CD4-positive, alpha-beta T cell treated with Interleukin-15 for 4 hours (primary cell): Measurements from ENCODE around the gene RPS6KC1.
A peak's percentile ranks its signal among the peaks of the same experiment; 100 is the strongest.

Source experiments
- DNase-seq: peaks from one replicate; pipeline ENCODE4 v3.0.0-alpha.2; 2020; ENCODE audit warnings: low spot score

Gene RPS6KC1

DNA sequence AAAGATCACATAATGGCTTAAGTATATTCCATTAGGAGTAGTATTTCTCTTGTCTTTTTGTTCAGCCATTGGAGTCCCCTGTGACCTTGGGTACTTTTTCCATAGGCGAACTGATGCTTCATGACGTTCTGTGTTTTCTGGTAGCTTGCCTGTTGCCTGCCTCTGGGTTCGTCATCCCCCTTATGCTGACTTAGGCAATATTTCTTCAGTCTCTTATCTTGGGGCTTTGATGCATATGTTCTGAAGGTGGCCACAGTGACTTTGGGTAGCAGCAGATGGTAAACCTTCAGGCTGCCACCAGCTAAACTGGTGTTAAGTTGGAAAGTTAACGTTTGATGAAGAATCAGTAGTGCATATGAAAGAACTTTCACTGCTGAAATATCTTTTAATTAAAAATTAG, 170.2 kb downstream of the RPS6KC1 start:
- no peak for DNase-seq

DNA sequence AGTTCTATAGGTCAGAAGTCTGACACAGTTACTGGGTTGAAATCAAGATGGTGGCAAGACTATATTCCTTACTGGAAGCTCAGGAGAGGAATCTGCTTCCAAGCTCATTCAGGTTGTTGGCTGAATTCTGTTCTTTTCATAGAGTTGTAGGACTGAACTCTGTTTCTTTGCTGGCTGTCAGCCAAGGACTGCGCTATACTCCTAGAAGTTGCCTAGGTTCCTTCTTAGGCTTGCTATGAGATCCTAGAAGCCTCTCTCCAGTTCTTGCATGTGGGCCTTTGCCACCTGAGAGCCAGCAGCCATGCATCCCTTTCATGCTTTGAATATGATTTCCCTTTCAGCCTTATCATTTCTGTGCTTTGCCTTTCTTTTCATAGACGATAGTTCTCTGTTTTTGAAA, 176.4 kb downstream of the RPS6KC1 start:
- DNase-seq = no peak

DNA sequence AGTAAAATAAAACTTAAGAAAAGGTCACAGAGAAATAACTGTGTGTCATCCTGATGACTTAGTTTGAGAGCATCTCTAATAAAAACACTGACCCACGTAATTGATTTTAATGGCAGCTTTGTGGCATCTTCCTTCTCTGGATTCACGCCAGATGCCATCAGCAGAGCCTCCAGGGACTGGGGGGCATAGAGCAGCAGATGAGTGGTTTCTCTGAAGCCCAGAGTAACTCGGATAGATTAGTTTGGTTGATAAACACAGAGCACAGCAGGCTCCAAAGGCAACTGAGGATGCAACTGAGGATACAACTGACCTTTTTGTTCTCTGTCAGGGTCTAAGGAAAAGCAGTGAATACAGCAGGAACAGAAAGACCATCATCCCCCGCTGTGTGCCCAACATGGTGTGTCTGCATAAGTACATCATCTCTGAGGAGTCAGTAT, 180.8 kb downstream of the RPS6KC1 start:
- DNase-seq = no peak

DNA sequence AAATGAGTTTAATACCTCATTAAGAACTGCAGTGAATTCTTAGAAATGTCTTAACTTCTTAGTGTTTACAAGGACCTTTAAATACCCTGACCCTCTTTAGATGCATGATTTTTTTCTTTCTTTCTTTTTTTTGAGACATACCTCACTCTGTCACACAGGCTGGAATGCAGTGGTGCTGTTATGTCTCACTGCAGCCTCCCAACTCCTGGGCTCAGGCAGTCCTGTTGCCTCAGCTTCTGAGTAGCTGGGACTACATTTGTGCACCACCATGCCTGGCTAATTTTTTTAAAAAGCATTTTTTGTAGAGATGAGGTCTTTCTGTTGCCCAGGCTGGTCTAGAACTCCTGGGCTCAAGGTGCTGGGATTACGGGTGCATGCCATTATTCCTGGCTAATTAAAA, 191.8 kb downstream of the RPS6KC1 start:
- DNase-seq = no peak

DNA sequence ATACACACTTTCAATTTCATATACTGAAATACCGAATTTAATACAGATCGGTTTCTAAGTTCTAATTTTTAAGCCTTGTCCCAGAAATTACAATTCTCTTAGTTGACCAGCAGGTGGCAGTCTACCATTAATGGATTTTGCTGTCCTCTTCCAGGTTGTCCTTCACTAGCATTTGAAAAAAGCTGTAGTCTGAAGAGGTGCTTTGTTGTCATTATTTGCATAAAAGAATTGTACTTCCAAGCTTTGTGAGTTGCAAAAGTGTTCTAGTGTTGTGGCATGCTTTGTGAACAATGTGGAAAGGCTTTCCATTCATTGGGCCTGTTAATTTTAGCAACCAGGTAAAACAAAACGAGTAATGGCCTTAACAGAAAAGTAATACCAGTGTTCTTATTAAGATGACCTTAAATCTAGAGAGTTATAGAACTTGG, 193.6 kb downstream of the RPS6KC1 start:
- DNase-seq = peak; percentile 34

DNA sequence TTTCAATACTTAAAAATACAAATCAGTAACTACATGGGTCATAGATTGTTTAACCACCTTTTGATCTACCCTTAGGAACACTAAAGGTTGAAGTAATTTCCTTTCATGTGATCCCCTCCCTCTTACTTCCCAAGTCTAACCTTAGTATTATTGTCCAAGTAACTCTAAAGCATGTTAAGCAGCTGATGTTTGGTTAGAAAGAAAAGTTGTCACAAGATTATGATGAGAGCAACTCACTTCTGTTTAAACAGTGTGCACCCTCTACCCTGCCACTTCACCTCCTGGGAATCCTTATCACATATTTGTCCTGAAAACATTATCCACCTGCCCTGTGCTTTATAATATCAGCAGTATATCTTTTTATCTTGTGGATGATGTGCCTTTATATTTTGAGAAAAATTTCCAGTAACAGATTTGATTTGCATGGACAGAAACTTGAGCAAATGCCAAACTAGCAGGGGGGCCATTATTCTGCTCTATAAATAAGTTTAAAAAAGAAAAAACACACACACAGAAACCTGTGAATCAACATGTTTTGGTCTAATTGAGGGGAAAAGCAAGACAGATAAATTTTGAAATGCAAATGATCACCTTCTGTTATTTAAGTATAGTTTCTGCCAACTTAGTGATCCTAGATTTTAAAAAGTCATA, 194.3 kb downstream of the RPS6KC1 start:
- DNase-seq = no peak

DNA sequence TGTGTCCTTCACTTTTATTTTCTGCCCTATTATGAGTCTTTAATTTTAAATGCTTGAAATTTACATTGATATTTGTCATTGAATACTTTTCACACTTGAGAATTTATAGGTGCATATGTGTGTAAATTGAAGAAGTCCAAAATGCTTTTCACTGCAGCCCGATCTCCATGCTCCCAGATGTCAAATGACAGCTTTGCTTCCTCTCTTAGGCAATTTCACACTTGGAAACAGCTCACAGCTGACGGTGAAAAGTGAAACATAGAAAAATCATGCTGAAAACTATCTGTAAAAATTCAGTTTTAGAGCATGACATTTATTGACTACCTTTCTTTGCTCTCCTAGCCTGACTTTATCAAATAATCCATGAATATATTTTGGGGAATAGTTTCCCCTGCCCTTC, 196.0 kb downstream of the RPS6KC1 start:
- DNase-seq = no peak

DNA sequence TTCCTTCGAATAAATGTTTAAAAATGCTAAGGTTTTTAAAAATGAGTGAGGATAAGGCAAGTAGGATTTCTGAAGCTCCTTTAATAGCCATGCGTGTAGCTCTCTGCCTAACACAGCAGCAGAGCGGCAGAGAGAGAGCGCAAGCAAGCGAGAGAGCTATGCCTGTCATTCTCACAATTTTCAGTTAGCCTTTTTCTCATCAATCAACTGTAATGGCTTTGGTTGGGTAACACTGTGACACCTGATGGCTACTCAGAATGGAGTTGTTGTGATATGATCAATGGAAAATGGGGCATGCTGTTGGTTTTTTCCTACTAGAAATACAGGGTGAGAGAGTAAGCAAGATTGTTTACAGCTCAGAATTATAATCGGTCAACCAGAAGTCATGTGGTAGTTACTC, 198.4 kb downstream of the RPS6KC1 start:
- no peak for DNase-seq

DNA sequence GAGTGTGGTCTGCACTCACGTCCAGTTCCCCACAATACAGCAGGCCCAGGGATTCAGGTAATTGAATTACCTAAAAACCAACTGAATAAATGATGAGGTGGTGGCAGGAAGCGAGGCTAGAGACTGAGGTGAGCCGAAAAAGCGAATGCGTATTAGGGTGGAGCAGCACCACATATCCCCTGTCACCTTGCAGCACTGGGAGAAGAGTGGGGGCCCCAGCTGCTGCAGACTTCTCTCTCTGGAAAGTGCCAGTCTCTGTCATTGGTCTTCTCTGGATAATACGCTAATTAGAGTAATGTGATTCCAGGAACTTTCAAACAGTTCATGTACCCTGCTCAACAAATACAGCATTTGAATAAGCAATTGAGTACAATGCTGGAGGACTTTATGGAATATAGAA, 199.0 kb downstream of the RPS6KC1 start:
- DNase-seq = no peak

DNA sequence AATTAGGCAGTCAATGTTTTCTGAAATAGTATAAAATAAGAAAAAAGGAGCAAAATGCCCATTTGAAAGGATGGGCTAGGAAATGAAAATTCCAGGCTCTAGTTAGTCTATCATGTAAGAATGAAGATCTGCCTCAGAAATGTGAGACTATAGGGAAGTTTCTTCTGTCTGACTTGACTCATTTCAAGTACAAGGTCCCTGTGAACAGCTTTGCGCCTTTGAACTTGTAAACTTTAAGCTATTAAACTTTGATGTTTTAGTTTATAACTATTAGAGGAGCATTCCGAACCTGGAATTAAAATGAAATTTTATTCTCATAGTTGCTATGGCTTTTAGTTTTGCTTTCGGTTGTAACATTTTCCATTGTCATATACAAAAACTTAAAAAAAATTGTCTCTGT, 199.4 kb downstream of the RPS6KC1 start:
- no peak for DNase-seq

DNA sequence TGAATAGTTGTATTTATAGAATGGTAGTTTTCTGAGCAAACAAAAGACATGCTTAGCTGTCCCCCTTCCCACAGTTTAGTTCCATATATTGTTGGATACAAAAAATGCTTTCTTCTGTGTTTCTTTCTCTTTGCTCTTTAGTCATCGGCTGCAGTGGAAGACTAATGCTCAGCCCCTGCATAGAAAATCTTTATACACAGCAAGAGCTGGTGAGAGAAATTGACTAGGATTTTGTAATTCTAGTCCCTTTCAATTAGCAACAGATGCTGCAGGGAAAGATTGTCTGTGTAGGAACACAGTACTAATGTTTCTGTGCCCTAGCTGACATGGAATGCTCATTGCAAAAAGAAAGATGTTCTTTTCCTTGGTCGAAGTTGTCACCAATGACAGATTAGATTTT, 200.9 kb downstream of the RPS6KC1 start:
- DNase-seq = no peak

DNA sequence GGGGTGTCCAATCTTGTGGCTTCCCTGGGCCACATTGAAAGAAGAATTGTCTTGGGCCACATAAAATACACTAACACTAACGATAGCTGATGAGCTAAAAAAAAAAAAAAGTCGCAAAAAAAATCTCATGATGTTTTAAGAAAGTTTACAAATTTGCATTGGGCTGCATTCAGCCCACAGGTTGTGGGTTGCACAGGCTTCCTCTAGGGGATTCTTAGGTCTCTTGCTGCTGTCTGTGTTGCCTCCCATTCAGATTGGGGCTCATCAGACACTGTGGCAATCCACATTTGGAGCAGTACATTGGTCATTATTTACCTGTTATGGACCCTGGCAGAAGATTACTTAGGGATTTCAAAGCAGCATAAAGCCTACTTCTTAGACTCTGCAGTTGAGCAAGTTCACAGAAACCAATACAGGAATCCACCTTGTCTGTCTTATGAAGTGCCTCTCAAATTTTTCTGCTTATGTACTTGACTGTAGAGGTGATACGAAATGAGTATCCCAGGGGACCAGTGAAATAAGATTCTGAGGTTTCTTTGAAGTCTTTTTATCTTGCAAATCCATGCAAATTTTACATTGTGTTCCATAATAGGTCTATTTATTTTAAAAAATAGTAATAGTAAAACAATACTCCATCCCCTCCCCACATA, 205.5 kb downstream of the RPS6KC1 start:
- DNase-seq = no peak

DNA sequence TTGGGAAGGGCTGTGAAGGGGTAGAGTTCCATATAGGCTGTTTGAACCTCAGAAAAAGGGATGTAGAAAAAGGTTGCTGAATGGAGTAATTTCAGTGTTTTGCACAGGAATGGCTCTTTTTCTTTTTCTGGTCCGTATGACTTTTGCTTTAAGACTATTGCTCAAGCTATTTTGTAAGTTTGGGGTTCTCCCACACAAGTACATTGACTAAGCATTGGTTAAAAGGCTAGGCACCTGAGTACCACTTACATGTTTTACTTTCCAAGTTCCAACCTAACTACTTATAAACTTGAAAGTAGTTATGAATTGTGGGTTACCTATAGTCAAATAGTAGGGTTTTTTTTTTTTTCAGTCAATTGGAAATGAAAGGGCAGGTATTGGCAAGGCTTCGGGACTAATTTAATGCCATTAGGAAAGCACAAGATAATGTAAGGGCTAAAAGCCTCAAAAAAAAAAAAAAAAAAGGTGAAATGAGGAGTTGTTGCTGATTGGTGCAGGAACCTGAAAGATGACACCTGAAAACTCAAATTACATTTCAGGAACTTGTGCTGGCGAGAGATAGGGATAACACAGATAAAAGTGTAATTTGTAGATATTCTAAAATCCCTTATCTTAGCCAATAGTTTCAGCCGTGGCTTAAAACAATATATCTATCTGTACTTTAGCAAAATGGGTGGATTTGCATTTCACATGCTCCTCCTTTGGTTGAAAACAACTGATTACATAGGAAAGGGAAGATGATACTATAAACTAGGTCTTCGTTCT, 209.5 kb downstream of the RPS6KC1 start:
- no peak for DNase-seq

DNA sequence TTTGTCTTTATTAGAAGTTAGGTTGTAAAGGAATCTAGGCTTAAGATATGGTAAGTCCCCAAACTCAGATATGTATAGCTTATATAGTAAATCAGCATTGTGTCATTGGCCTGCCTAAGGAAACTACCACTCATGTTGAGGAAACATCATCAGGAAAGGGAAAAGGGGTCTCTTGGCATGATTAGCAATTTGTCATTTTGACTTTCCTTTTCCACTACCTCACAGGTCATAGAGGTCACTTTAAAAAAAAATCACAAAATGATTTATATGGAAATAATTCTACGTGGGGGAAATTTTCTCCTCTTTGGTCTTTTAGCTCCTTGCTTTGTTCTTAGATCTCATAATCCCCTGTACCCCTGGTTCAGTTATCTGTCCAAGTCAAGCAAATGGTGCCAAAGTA, 213.5 kb downstream of the RPS6KC1 start:
- no peak for DNase-seq

DNA sequence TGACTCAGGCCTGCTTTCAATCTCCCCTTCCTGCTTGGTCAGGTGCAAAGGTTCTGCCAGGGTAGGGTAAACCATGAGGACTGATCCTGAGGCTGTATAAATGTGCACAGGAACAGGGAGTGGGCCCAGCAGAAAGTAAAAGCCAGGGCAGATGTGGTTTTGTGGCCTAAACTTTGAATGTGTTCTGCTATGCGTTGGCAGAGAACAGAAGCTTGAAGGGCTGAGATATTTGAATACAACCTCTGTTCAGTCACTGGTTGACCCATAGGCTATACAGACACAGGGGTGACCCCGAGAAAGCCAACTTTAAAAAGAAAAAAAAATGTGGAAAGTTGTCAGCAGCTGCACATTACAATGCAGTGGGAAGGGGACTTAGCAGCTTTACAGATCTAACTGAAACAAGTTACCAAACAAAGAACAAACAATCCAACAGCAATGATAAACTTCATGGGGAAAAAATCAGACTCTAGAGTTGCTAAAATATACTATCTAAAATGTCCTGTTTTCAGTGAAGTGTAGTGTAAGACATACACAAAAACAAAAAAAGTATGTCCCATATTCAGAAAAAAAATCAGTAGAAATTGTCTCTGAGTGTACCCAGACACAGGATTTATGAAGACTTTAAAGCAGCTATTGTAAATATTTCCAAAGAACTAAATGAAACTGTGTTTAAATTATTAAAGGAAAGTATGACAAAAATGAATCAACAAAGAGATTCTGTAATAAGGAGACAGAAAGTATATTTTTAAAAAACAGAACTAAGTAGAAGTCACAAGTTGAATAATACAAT, 216.1 kb downstream of the RPS6KC1 start:
- no peak for DNase-seq

DNA sequence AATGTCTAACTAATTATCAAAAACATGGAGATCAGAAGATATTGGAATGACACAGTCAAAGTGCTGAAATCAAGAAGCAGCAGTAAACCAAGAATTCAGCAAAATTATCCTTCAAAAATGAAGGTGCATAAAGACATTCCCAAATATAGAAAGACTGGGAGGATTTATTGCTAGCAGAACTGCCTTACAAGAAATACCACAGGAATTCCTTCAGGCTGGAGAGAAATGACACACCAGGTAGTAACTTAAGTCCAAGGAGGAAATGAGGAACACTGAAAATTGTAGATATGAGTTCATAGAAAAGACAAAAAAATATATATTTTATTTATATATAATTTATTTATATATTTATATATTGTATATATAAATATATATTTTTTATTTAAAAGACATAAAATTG, 217.2 kb downstream of the RPS6KC1 start:
- DNase-seq = no peak

DNA sequence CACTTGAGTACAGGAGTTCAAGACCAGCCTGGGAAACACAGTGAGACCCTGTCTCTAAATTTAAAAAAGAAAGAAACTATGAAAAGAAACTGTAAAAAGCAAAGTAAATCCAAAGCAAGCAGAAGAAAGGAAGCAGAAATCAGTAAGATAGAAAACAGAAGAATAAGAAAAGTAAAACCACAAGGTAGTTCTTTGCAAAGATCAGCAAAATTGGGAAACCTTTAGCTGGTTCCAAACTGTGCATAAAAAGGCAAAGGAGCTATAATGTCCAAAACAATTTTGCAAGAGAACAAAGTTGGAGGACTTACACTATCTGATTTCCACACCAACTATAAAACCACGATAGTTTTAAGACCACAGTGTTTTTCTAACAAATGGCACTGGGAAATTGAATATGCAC, 218.8 kb downstream of the RPS6KC1 start:
- DNase-seq = no peak

DNA sequence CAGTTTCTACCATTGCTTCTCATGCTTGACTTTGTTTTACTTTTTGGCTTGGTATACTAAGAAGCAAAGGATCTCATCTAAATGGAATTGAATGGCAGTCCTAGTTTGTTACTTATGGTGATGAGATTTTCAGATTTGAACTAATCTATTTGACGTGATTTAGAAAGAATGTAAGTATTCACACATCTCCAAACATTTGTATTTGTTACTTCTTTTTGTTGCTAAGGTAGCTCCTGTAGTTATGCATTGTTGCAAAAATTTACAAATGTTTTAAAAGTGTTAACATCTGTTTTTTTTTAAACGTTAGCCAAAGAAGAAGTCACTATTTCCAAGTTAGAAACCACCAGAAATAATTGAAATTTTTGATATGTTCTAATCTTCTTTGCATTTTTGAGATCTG, 222.5 kb downstream of the RPS6KC1 start:
- DNase-seq = no peak

DNA sequence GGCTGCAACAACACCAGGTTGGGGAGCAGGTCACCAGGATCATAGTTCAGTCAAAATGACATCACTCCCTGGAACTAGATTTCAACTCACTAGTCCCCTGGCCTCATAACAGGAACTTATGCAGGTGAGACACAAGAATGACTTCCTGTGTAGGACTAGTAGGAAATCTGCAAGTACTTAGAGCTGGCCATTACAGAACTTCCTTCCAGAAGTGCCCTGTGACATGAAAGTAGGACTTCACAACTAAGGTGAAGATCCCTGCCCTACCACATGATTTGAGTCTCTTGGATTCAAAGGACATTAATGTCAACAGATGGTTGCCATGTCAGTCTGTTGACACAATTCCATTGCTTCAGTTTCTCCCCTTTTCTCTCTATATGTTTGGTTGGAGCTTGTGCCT, 223.1 kb downstream of the RPS6KC1 start:
- no peak for DNase-seq

DNA sequence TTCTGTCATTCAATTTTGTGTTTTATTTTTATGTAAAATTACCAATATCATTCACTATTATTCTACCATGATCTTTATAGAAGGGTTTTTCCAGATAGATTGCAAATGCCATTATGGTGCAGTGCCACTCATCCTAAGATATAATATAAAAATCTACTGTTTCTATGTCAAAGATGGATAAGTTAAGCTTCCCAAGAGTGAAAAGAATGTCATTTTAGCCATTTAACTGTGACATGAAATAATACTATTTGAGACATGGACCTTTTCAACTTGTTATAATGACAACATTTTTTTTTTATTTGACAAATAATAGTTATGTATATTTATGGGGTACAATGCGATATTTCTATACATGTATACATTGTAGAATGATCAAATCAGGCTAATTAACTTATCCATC, 224.3 kb downstream of the RPS6KC1 start:
- DNase-seq = no peak

DNA sequence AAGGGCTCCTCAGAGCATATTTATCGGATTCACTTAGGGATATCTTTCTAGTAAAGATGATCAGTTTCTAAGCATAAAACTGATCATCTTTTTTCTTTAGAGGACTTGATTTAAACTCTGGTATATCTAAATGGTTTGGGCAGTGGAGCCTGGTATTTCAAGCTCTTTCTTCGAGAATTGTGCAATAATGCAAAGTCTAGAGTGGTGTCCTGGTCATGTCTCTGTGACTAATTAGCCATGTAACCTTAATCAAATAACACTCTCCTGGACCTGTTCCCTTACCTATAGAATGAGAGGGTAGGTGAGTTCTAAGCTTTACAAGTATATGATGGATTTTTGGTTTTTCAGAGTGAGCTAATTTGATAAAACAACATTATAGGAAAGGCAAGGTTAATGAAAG, 225.2 kb downstream of the RPS6KC1 start:
- DNase-seq = no peak

DNA sequence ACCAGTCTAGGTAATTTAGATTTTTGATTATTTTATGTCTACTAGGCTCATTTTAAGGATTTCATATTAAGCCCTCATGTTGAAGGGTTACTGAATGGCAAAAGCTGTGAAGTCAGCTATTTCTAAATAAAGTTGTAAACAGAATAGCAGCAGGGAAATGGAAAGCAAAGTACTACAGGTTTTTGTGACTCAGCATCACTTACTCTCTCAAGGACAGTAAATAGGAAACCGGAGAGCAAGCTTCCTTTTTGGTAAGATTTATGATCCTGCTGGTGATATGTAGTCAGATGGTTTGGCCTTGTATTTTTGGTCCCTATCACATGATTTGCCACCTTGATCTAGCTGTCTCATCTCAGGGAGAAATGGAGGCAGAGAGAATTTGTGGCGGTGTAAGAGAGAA, 226.0 kb downstream of the RPS6KC1 start:
- DNase-seq = no peak

DNA sequence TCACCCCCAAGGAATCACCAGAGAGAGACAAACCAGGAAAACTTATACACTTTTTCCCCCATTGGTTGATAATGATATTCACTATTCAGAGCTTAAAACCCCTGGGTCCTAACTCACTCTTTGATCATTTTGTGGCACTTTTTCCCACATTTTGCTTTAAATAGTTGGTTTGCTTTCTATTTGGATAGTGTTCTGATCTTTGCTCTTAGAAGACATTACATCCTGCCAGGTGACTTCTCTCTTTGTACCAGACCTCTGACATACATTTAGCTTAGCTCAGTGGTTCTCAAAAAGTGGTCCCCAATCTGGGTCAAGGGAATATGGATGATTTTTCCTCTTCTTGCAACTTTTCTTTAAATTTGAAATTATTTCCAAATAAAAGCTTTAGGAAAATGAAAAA, 228.4 kb downstream of the RPS6KC1 start:
- DNase-seq = no peak
